Measurements from ENCODE around the gene SLC25A29. TPM values are rescaled to one million over a fixed set of nuclear protein-coding genes. Genes with fewer than 3 reads are reported as not detected.

SLC25A29 gene
- total and polyA plus RNA-seq, 4 donors: 3.9 to 56.6 (median 42.0) TPM

DNA sequence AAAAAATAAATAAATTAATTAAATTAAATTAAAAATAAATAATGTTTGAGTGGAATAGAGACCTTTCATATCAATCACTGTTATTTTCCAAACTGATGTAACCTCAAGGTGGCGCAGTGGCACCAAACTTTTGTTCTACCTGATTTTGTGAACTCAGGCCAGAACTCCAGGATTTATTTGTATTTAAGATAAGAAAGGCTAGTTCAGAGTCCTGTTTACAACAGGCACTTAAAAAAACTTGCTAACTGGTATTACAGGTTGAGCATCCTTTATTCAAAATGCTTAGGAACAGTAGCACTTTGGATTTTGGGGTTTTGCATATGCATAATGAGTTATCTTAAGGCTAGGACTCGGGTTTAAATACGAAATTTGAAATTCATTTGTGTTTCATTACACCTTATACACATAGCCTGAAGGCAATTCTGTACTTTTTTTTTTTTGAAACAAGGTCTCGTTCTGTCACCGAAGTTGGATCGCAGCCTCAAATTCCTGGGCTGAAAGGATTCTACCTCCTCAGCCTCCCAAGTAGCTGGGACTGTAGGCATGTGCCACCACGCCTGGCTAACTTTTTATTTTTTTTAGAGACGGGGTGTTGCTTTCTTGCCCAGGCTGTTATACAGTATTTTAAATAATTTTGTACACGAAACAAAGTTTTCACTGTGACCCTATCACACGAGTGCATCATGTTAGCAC is 34.9 kb downstream of the SLC25A29 start:
- no peaks in the 10 kb centered on the region for H3K27me3 ChIP-seq (ENCODE audit: control insufficient read depth in 1 of 2, insufficient read depth in 2 of 2, low read length in 1 of 2)
- H3K27ac ChIP-seq (ENCODE audit: low read depth in 1 of 2, low read length in 2 of 2): no peak overlapping the region
- H3K9me3 ChIP-seq (ENCODE audit: control insufficient read depth, low read length): no peaks in the 10 kb centered on the region
- H3K4me1 ChIP-seq (ENCODE audit: control insufficient read depth in 1 of 2, insufficient read depth in 2 of 2, low read length in 2 of 2): no peaks in the 10 kb centered on the region
- intact Hi-C loops (cut with DNase I): no loop called here
- DNase-seq (no peak), ATAC-seq (ENCODE audit: low FRiP score) (no peak)
- WGBS, 2 donors: 64 to 66% methylated on average over 10 of the region's 10 CpGs
- no peak overlapping the region for H3K4me3 ChIP-seq (ENCODE audit: low read length in 2 of 2)
- H3K36me3 ChIP-seq (ENCODE audit: control insufficient read depth in 1 of 2, insufficient read depth in 2 of 2, low read length in 1 of 2): peaks cover 0 to 2% of the 10 kb centered on the region in 2 donors

DNA sequence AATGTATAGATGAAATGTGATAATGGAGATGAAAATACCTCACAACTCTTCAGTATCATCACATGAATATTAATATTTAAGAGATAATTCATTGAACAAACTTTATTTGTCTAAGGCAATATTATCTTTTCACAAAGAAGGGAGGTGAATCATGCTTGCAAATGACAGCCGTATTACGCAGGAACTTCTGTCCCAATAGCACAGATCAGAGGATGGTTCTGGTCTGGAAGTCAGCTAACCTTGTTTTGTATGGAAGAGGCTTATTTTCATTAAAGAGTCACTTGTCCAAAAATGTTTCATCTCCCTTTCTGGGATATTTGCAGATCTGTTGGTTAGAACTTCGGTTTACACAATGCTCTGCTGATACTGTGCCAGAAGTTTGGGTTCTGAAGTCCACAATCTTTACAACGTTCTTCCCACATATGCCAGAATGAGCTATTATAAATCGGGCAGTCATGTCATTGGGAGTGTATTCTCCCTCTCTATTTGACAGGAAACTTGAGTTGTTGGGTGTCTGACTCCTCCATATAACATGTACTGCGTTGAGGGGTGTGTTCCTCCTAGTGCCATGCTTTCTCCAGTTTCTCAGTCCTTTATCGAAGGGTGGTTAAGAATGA is 37.5 kb downstream of the SLC25A29 start:
- intact Hi-C loops (cut with DNase I): no loop called here
- H3K4me1 ChIP-seq (ENCODE audit: control insufficient read depth in 1 of 2, insufficient read depth in 2 of 2, low read length in 2 of 2): no peaks in the 10 kb centered on the region
- no peak overlapping the region for H3K4me3 ChIP-seq (ENCODE audit: low read length in 2 of 2)
- peaks cover 0 to 2% of the 10 kb centered on the region in 2 donors for H3K36me3 ChIP-seq (ENCODE audit: control insufficient read depth in 1 of 2, insufficient read depth in 2 of 2, low read length in 1 of 2)
- ATAC-seq (ENCODE audit: low FRiP score) (no peak), DNase-seq (no peak)
- no peak overlapping the region for H3K27ac ChIP-seq (ENCODE audit: low read depth in 1 of 2, low read length in 2 of 2)
- no peaks in the 10 kb centered on the region for H3K27me3 ChIP-seq (ENCODE audit: control insufficient read depth in 1 of 2, insufficient read depth in 2 of 2, low read length in 1 of 2)
- WGBS, 2 donors: 65 to 71% methylated on average over 7 of the region's 7 CpGs
- no peaks in the 10 kb centered on the region for H3K9me3 ChIP-seq (ENCODE audit: control insufficient read depth, low read length)

- ATAC-seq (ENCODE audit: low FRiP score) (no peak), DNase-seq (no peak)
- Histone ChIP-seq H3K9me3 (ENCODE audit: control insufficient read depth, low read length) (no peaks in the 10 kb centered on the region), H3K36me3 (ENCODE audit: control insufficient read depth in 1 of 2, insufficient read depth in 2 of 2, low read length in 1 of 2) (peaks cover 0 to 2% of the 10 kb centered on the region in 2 donors), H3K4me1 (ENCODE audit: control insufficient read depth in 1 of 2, insufficient read depth in 2 of 2, low read length in 2 of 2) (no peaks in the 10 kb centered on the region), H3K27me3 (ENCODE audit: control insufficient read depth in 1 of 2, insufficient read depth in 2 of 2, low read length in 1 of 2) (no peaks in the 10 kb centered on the region), H3K4me3 (ENCODE audit: low read length in 2 of 2) (no peak overlapping the region), H3K27ac (ENCODE audit: low read depth in 1 of 2, low read length in 2 of 2) (no peak overlapping the region)
- intact Hi-C loops (cut with DNase I): no loop called here
- 95 to 96% methylated on average over 7 of the region's 7 CpGs for WGBS, 2 donors
Observed at GRCh38 chr14:100267990-100268389, 38.3 kb downstream of the SLC25A29 start.

GRCh38 chr14:100263141-100263540 is 43.1 kb downstream of the SLC25A29 start:
- peaks cover 0 to 2% of the 10 kb centered on the region in 2 donors for H3K36me3 ChIP-seq (ENCODE audit: control insufficient read depth in 1 of 2, insufficient read depth in 2 of 2, low read length in 1 of 2)
- H3K4me3 ChIP-seq (ENCODE audit: low read length in 2 of 2): no peak overlapping the region
- peaks cover 0 to 6% of the 10 kb centered on the region in 2 donors for H3K4me1 ChIP-seq (ENCODE audit: control insufficient read depth in 1 of 2, insufficient read depth in 2 of 2, low read length in 2 of 2)
- no peaks in the 10 kb centered on the region for H3K27me3 ChIP-seq (ENCODE audit: control insufficient read depth in 1 of 2, insufficient read depth in 2 of 2, low read length in 1 of 2)
- no peaks in the 10 kb centered on the region for H3K9me3 ChIP-seq (ENCODE audit: control insufficient read depth, low read length)
- DNase-seq (no peak), ATAC-seq (ENCODE audit: low FRiP score) (no peak)
- WGBS, 2 donors: 74 to 75% methylated on average over 3 of the region's 3 CpGs
- intact Hi-C loops (cut with DNase I): no loop called here
- H3K27ac ChIP-seq (ENCODE audit: low read depth in 1 of 2, low read length in 2 of 2): no peak overlapping the region

DNA sequence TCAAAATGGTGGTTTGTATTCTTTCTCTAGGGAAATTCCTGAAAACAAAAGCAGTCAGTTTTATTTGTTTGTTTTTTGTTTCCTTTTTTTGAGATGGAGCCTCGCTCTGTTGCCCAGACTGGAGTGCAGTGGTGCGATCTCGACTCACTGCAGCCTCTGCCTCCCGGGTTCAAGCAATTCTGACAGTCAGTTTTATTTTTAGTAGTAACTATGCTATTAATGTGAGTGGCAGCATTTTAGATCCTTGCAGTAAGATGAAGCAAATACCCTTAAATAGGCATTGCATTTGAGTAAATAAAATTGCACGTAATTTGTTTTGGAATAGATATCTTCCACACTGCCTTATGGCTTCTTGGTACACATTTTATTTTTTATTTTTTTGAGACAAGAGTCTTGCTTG is 43.7 kb downstream of the SLC25A29 start:
- intact Hi-C loops (cut with DNase I): no loop called here
- Histone ChIP-seq H3K4me1 (ENCODE audit: control insufficient read depth in 1 of 2, insufficient read depth in 2 of 2, low read length in 2 of 2) (peaks cover 0 to 9% of the 10 kb centered on the region in 2 donors), H3K27me3 (ENCODE audit: control insufficient read depth in 1 of 2, insufficient read depth in 2 of 2, low read length in 1 of 2) (no peaks in the 10 kb centered on the region), H3K4me3 (ENCODE audit: low read length in 2 of 2) (no peak overlapping the region), H3K27ac (ENCODE audit: low read depth in 1 of 2, low read length in 2 of 2) (no peak overlapping the region), H3K36me3 (ENCODE audit: control insufficient read depth in 1 of 2, insufficient read depth in 2 of 2, low read length in 1 of 2) (no peaks in the 10 kb centered on the region), H3K9me3 (ENCODE audit: control insufficient read depth, low read length) (no peaks in the 10 kb centered on the region)
- DNase-seq (no peak), ATAC-seq (ENCODE audit: low FRiP score) (no peak)
- WGBS, 2 donors: 45 to 46% methylated on average over 5 of the region's 5 CpGs

DNA sequence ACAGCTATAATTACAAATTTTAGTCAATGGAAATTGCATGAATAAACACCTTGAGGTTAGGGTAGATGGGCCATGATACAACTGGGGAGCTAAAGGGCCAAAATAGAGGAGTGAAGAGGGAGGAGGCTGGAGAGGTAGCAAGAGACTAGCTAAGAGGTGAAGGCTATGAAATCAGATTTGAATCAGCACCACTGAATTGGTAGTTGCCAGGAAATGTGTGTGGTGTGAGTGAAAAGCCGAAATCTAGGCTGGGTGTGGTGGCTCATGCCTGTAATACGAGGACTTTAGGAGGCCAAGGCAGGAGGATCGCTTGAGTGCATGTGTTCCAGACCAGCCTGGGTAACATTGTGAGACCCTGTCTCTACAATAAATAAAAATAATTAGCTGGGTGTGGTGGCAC is 44.6 kb downstream of the SLC25A29 start:
- DNase-seq: no peak
- H3K4me3 ChIP-seq (ENCODE audit: low read length in 2 of 2): no peak overlapping the region
- H3K27me3 ChIP-seq (ENCODE audit: control insufficient read depth in 1 of 2, insufficient read depth in 2 of 2, low read length in 1 of 2): no peaks in the 10 kb centered on the region
- WGBS, 2 donors: 91 to 94% methylated on average over 3 of the region's 3 CpGs
- H3K9me3 ChIP-seq (ENCODE audit: control insufficient read depth, low read length): no peaks in the 10 kb centered on the region
- H3K4me1 ChIP-seq (ENCODE audit: control insufficient read depth in 1 of 2, insufficient read depth in 2 of 2, low read length in 2 of 2): peaks cover 0 to 9% of the 10 kb centered on the region in 2 donors
- no peaks in the 10 kb centered on the region for H3K36me3 ChIP-seq (ENCODE audit: control insufficient read depth in 1 of 2, insufficient read depth in 2 of 2, low read length in 1 of 2)
- no peak for ATAC-seq (ENCODE audit: low FRiP score)
- no peak overlapping the region for H3K27ac ChIP-seq (ENCODE audit: low read depth in 1 of 2, low read length in 2 of 2)
- intact Hi-C loops (cut with DNase I): no loop called here

GRCh38 chr14:100256339-100256895 is 49.8 kb downstream of the SLC25A29 start:
- H3K27ac ChIP-seq (ENCODE audit: low read depth in 1 of 2, low read length in 2 of 2): no peak overlapping the region
- no peaks in the 10 kb centered on the region for H3K9me3 ChIP-seq (ENCODE audit: control insufficient read depth, low read length)
- no peaks in the 10 kb centered on the region for H3K36me3 ChIP-seq (ENCODE audit: control insufficient read depth in 1 of 2, insufficient read depth in 2 of 2, low read length in 1 of 2)
- whole genome bisulfite sequencing, 2 donors: 91 to 92% methylated on average over 3 of the region's 3 CpGs
- DNase-seq (no peak), ATAC-seq (ENCODE audit: low FRiP score) (no peak)
- no peaks in the 10 kb centered on the region for H3K27me3 ChIP-seq (ENCODE audit: control insufficient read depth in 1 of 2, insufficient read depth in 2 of 2, low read length in 1 of 2)
- no peak overlapping the region for H3K4me3 ChIP-seq (ENCODE audit: low read length in 2 of 2)
- intact Hi-C loops (cut with DNase I): no loop called here
- H3K4me1 ChIP-seq (ENCODE audit: control insufficient read depth in 1 of 2, insufficient read depth in 2 of 2, low read length in 2 of 2): peaks cover 0 to 12% of the 10 kb centered on the region in 2 donors

GRCh38 chr14:100252684-100253083 is 53.6 kb downstream of the SLC25A29 start:
- DNase-seq (no peak), ATAC-seq (ENCODE audit: low FRiP score) (no peak)
- Histone ChIP-seq H3K27ac (ENCODE audit: low read depth in 1 of 2, low read length in 2 of 2) (no peak overlapping the region), H3K36me3 (ENCODE audit: control insufficient read depth in 1 of 2, insufficient read depth in 2 of 2, low read length in 1 of 2) (no peaks in the 10 kb centered on the region), H3K9me3 (ENCODE audit: control insufficient read depth, low read length) (no peaks in the 10 kb centered on the region), H3K4me3 (ENCODE audit: low read length in 2 of 2) (no peak overlapping the region), H3K4me1 (ENCODE audit: control insufficient read depth in 1 of 2, insufficient read depth in 2 of 2, low read length in 2 of 2) (peaks cover 0 to 7% of the 10 kb centered on the region in 2 donors), H3K27me3 (ENCODE audit: control insufficient read depth in 1 of 2, insufficient read depth in 2 of 2, low read length in 1 of 2) (no peaks in the 10 kb centered on the region)
- intact Hi-C loops (cut with DNase I): no loop called here

All from aorta (tissue), 5 donors.